Retinal pigment epithelial cell (primary cell): Measurements from ENCODE around the gene GFRA1.

Experiments
- DNase-seq: peaks from one replicate; pipeline ENCODE4 v3.0.0-alpha.2; 2010; ENCODE audit warnings: low read depth
- H3K4me3 ChIP-seq: 2 replicates; pipeline ENCODE4 v1.5.1; 2011; ENCODE audit warnings: mild to moderate bottlenecking, low read length, control low read depth, moderate library complexity
- TF ChIP-seq, protein P1 (sequence below): conservative IDR thresholded peaks from 2 replicates; pipeline ENCODE4 v1.5.1; 2011; ENCODE audit warnings: low read depth, low read length, control low read depth, inconsistent platforms

The GFRA1 gene

DNA sequence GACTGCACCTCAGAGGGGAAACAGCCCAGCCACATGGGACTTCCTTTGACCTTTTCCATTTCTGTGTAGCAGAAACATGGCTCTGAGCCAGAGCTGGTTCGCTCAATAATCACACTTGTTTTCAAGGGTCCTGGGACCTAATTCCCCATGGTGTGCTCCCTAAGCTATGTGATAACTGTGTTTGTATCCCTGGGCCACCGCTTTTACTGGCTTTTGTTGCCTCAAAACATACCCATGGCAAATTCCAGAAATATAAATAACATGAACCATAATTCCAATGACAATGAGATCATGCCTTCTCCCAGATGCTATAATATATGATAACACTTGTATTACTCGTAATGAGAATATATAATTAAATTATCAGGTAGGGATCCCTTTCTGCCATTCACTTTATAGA lies 196.4 kb downstream of the GFRA1 start:
- no peak overlapping the region for H3K4me3 ChIP-seq
- TF ChIP-seq, protein P1, sequence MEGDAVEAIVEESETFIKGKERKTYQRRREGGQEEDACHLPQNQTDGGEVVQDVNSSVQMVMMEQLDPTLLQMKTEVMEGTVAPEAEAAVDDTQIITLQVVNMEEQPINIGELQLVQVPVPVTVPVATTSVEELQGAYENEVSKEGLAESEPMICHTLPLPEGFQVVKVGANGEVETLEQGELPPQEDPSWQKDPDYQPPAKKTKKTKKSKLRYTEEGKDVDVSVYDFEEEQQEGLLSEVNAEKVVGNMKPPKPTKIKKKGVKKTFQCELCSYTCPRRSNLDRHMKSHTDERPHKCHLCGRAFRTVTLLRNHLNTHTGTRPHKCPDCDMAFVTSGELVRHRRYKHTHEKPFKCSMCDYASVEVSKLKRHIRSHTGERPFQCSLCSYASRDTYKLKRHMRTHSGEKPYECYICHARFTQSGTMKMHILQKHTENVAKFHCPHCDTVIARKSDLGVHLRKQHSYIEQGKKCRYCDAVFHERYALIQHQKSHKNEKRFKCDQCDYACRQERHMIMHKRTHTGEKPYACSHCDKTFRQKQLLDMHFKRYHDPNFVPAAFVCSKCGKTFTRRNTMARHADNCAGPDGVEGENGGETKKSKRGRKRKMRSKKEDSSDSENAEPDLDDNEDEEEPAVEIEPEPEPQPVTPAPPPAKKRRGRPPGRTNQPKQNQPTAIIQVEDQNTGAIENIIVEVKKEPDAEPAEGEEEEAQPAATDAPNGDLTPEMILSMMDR: no peak
- no peak for DNase-seq

DNA sequence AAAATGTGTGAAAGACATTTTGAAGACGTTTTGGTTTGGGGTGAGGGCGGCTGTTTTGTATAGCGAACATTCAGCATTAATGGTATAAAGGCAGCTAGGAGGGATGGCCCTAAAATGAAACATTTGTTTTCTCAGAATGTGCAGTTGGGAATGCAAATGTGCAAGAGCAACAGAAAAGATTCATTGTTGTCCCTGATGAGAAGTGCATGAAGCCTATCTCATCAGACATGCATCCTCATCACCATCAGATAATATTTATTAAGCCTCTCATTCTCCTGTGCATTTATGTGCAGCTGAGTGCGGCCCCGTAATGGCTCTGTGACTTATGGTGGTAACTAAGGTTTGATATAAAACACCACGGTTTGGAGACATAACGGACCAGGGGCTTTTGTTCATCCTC lies 199.5 kb downstream of the GFRA1 start:
- no peak overlapping the region for H3K4me3 ChIP-seq
- no peak for DNase-seq
- TF ChIP-seq, protein P1: no peak

DNA sequence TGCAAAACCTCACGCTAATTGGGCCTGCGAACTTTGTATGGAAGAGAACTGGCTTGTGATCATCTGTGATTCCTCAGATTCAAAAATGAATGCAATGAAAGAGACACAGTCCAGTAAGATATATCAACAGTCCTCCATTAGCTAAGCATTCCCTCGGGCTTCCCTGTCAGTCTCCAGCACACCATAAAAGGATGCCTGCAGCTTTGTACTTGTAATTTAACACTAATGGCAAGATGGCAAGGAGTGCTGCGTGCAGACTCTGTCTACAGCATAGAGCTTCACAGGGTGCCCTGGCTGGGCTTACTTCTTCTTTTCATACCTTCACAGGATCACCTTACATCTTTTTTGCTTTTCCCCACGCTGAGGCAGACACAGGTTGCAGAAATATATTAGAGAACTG lies 200.0 kb downstream of the GFRA1 start:
- DNase-seq: no peak
- TF ChIP-seq, protein P1: no peak

DNA sequence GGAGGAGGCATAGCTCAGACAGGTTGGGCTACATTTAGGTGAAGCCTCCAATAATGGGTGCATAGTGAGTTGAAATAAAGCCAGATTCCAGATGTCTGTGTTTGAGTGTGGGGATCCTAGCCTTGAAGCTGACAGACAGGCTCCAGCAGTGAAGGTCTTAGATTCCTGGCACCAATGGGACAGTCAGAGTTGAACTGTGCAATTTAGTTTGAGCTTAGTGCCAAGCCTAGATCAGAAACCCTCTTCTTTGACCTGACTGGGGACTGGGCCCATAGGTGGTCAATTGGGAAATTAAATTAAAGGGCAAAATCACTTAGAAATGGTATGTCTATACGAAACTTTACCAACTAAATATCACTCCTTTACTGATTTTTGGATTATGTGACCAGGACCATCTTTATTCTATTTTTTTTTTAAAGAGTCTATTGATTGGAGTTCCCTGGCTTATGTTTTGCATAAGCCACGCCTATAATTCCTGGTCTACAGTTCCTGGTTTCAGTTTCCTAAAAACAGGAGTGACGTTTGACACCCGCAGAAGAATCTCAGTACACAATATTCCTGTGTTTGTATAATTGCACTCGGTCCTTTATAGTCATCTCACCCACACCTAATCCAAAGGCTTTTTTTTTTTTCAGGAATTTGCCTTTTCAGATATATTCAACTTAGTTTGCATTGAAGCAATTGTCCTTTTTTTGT lies 201.4 kb downstream of the GFRA1 start:
- no peak overlapping the region for H3K4me3 ChIP-seq

More for the DNA sequence above, 200.0 kb downstream of the GFRA1 start:
- H3K4me3 ChIP-seq: no peak overlapping the region

DNA sequence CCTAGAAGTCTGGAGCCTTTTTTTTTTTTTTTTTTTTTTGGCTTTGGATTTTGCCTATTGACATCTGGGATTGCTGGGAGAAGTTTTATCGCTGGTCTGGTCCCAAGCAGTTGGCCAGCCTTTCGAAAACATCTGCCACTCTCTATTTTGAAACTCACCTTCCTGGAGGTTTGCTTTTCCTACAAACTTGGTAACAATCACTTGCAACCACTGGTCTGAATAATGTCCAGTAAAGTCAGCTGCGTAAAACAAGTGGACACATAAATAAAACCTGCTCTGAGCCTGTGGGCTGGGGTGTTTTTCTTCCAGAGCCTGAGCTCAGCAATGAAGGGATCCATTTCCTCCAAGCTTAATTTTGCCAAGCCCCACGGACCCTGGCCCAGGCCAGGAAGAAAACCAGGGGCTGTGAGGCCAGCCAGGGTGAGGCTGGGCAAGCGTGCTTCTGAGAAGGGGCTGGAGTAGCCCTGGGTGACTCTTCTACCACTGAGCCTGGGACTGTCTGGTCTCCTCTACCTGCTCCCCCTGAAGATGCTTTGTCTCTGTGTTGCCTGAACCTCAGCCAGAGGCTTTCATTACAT lies 202.2 kb downstream of the GFRA1 start:
- no peak overlapping the region for H3K4me3 ChIP-seq
- no peak for DNase-seq
- TF ChIP-seq, protein P1: no peak

More for the DNA sequence above, 201.4 kb downstream of the GFRA1 start:
- TF ChIP-seq, protein P1: no peak
- DNase-seq: no peak

DNA sequence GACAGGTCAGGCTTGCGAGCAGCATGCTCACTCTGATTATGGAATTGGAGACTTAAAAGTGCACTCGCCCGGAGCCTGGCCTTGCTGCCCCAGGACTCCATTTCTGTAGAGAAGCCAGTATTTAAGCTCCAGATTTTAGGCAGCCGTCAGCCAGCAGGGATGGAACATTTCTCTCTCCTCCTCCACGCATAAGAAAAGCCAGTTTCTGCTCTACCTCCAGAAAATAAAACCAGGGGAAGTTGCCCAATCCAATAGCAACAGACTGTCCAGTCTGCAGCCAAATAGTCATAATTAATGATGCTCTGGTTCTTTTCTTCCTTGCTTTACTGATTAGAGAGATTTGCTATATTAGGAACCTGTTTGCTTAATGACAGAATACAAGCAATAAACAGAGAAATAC lies 203.2 kb downstream of the GFRA1 start:
- TF ChIP-seq, protein P1: no peak
- H3K4me3 ChIP-seq: no peak overlapping the region
- no peak for DNase-seq

DNA sequence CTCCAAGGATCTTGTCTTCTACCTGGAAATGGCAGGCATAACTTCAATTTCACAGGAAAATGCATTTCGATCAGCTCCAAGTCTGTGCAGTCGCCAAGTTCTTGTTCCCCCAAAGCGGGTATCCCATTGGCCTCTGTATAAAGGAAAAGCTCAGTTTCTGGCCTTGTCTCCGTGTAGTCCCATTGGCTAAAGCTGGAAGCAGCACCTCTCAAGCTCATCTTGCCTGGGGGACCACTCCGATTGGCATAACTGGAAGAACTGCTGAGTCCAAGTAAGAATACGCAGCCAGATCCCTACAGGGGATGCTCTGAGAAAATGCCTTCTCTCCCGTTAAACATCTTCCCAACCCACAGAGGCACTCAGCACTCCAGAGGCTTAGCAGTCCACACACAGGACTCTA lies 205.2 kb downstream of the GFRA1 start:
- TF ChIP-seq, protein P1: no peak
- no peak overlapping the region for H3K4me3 ChIP-seq
- no peak for DNase-seq
